GM12878 (cell line): Measurements from ENCODE around the gene PKD1.
"Not testable (repeated sequence)": the region's sequence is repeated elsewhere in the genome, so short reads cannot be mapped to it uniquely, and the experiment has no call there.

ENCODE experiments used
- CHD1 ChIP-seq: IDR thresholded peaks from 2 replicates; pipeline ENCODE4 v1.6.1; 2012; ENCODE audit warnings: low read depth, low read length, improper control_type of control experiment
- CTCF ChIP-seq, 3 experiments: IDR thresholded peaks in 2 of 3; conservative IDR thresholded peaks in 1 of 3; 2 replicates each; pipeline ENCODE4 v1.5.1; 2011; ENCODE audit warnings: low read depth in 3 of 3, low read length in 3 of 3, mild to moderate bottlenecking in 3 of 3, control low read depth in 2 of 3, moderate library complexity in 2 of 3, inconsistent platforms in 1 of 3, mixed read lengths in 1 of 3; ENCODE audit not compliant: control insufficient read depth in 2 of 3, insufficient read depth in 1 of 3; ENCODE audit errors: extremely low read depth in 1 of 3
- EZH2 ChIP-seq: IDR thresholded peaks from 2 replicates; pipeline ENCODE4 v1.6.1; 2012; ENCODE audit warnings: low read depth, mild to moderate bottlenecking, control low read depth, inconsistent platforms, low read length, borderline replicate concordance; ENCODE audit not compliant: control insufficient read depth
- POLR2A ChIP-seq: IDR thresholded peaks from 2 replicates; pipeline ENCODE4 v1.6.1; 2011; ENCODE audit warnings: low read depth, mild to moderate bottlenecking, low read length

- not testable (repeated sequence) for TF ChIP-seq EZH2; CHD1; CTCF (IDR thresholded peaks at IDR 0.05 in 2 of 3, conservative IDR thresholded peaks at IDR 0.05 in 1 of 3; ENCODE audit: control insufficient read depth in 2 of 3, extremely low read depth in 1 of 3, insufficient read depth in 1 of 3, low read depth in 3 of 3, low read length in 3 of 3); POLR2A
These were observed 5.7 kb downstream of the PKD1 start for GRCh38 chr16:2129890-2130447.
